PC-3 (cell line): ENCODE measurements around the gene CXCR6.

Experiments
- CTCF ChIP-seq: fragments of 300-600 bp; sonication (generic); conservative IDR thresholded peaks from 2 replicates; pipeline ENCODE4 v1.5.1; 2017; ENCODE audit warnings: antibody characterized with exemption, low read depth, mild to moderate bottlenecking, low read length
- EZH2 ChIP-seq: fragments of 300-600 bp; sonication (generic); IDR thresholded peaks from one replicate; pipeline ENCODE4 v1.6.1; 2017; ENCODE audit warnings: antibody characterized with exemption, mild to moderate bottlenecking, low read length; ENCODE audit not compliant: unreplicated experiment

GRCh38 chr3:45911511-45912226, 31.6 kb upstream of the CXCR6 start:
- TF ChIP-seq EZH2: no peak
- TF ChIP-seq CTCF: no peak
